IMR-90 (cell line): ENCODE results near the gene ZCWPW1. TPM values are rescaled to one million over a fixed set of nuclear protein-coding genes. Genes with fewer than 3 reads are reported as not detected.
"Not testable (repeated sequence)": the region's sequence is repeated elsewhere in the genome, so short reads cannot be mapped to it uniquely, and the experiment has no call there.

Experiments used
- ATAC-seq: fragments of 200-7000 bp; cut with Tn5 transposase; 2 replicates; pipeline ENCODE4 v1.9.1; 2020; ENCODE audit warnings: low read depth, mild to moderate bottlenecking, moderate library complexity
- BruUV-seq: library from RNA; stranded (reverse); fragments of 400-500 nt; replicated peaks from 2 replicates; lab custom pipeline; 2021; lab: Mats Ljungman, UMichigan
- CTCF ChIA-PET: fragments of 300-600 bp; formaldehyde crosslinking; extraction: SDS; loops from one replicate; lab custom pipeline; 2021; ENCODE audit warnings: antibody characterized with exemption; lab: Yijun Ruan, JAX
- POLR2A ChIA-PET: fragments of 300-600 bp; sonication (Branson Sonifier 250); formaldehyde crosslinking; loops from one replicate; lab custom pipeline; 2022; ENCODE audit warnings: antibody characterized with exemption; ENCODE audit not compliant: unreplicated experiment; lab: Charles Lee
- DNase-seq: peaks from one replicate; pipeline ENCODE4 v3.0.0; 2013
- H2AFZ ChIP-seq: replicated peaks from 2 replicates; pipeline ENCODE3; 2013; ENCODE audit warnings: low read length, mild to moderate bottlenecking; ENCODE audit not compliant: poor library complexity
- H2AK5ac ChIP-seq: 2 replicates; pipeline ENCODE4 v1.6.1; 2013; ENCODE audit warnings: low read depth, low read length, inconsistent platforms
- H2AK9ac ChIP-seq: replicated peaks from 2 replicates; pipeline ENCODE3; 2013; ENCODE audit warnings: mild to moderate bottlenecking, low read depth, low read length, moderate library complexity; ENCODE audit not compliant: poor library complexity
- H2BK120ac ChIP-seq: 2 replicates; pipeline ENCODE4 v1.6.1; 2013; ENCODE audit warnings: low read depth, low read length, inconsistent platforms
- H2BK15ac ChIP-seq: 3 replicates; pipeline ENCODE4 v1.6.1; 2013; ENCODE audit warnings: low read depth, low read length, inconsistent platforms
- H2BK20ac ChIP-seq: 2 replicates; pipeline ENCODE4 v1.6.1; 2013; ENCODE audit warnings: low read depth, mild to moderate bottlenecking, inconsistent platforms, low read length, moderate library complexity
- H2BK5ac ChIP-seq: 2 replicates; pipeline ENCODE4 v1.6.1; 2013; ENCODE audit warnings: mild to moderate bottlenecking, low read depth, low read length, inconsistent platforms; ENCODE audit not compliant: poor library complexity, severe bottlenecking
- H3K14ac ChIP-seq: replicated peaks from 2 replicates; pipeline ENCODE4 v1.6.1; 2013; ENCODE audit warnings: low read depth, low read length, inconsistent platforms
- H3K18ac ChIP-seq: 2 replicates; pipeline ENCODE4 v1.6.1; 2013; ENCODE audit warnings: low read depth, low read length, control low read depth
- H3K23ac ChIP-seq: 2 replicates; pipeline ENCODE4 v1.6.1; 2013; ENCODE audit warnings: low read depth, low read length, inconsistent platforms
- H3K27ac ChIP-seq: 2 replicates; pipeline ENCODE4 v1.5.1; 2013; ENCODE audit warnings: mild to moderate bottlenecking, control low read depth, low read length; ENCODE audit not compliant: insufficient read depth
- H3K27me3 ChIP-seq: 2 replicates; pipeline ENCODE4 v1.6.1; 2013; ENCODE audit warnings: low read length; ENCODE audit not compliant: control insufficient read depth, insufficient read depth
- H3K36me3 ChIP-seq: 2 replicates; pipeline ENCODE4 v1.6.1; 2013; ENCODE audit warnings: low read length, mixed read lengths; ENCODE audit not compliant: control insufficient read depth, insufficient read depth
- H3K4ac ChIP-seq: 2 replicates; pipeline ENCODE4 v1.6.1; 2013; ENCODE audit warnings: low read depth, low read length, inconsistent platforms
- H3K4me1 ChIP-seq: 2 replicates; pipeline ENCODE4 v1.6.1; 2013; ENCODE audit warnings: low read length, mixed read lengths; ENCODE audit not compliant: control insufficient read depth, insufficient read depth
- H3K4me2 ChIP-seq: 2 replicates; pipeline ENCODE4 v1.6.1; 2013; ENCODE audit warnings: low read depth, mild to moderate bottlenecking, control low read depth, low read length, moderate library complexity
- H3K4me3 ChIP-seq: 2 replicates; pipeline ENCODE4 v1.5.1; 2013; ENCODE audit warnings: low read depth, mild to moderate bottlenecking, control low read depth, low read length, moderate library complexity; ENCODE audit not compliant: insufficient read depth
- H3K56ac ChIP-seq: 2 replicates; pipeline ENCODE4 v1.6.1; 2013; ENCODE audit warnings: low read length, inconsistent platforms; ENCODE audit not compliant: insufficient read depth; ENCODE audit errors: extremely low read depth
- H3K79me1 ChIP-seq, 2 experiments: 2 replicates each; pipeline ENCODE4 v1.6.1; 2013; ENCODE audit warnings: low read length in 2 of 2, inconsistent platforms in 1 of 2, low read depth in 1 of 2
- H3K9ac ChIP-seq: 2 replicates; pipeline ENCODE4 v1.6.1; 2013; ENCODE audit warnings: low read depth, low read length, control low read depth
- H3K9me1 ChIP-seq: 2 replicates; pipeline ENCODE4 v1.6.1; 2013; ENCODE audit warnings: low read length, inconsistent platforms; ENCODE audit not compliant: insufficient read depth
- H3K9me3 ChIP-seq: 2 replicates; pipeline ENCODE4 v1.6.1; 2013; ENCODE audit warnings: low read length; ENCODE audit not compliant: control insufficient read depth, insufficient read depth
- H4K20me1 ChIP-seq: 2 replicates; pipeline ENCODE4 v1.6.1; 2013; ENCODE audit warnings: low read length, inconsistent platforms; ENCODE audit not compliant: insufficient read depth
- H4K5ac ChIP-seq: 2 replicates; pipeline ENCODE4 v1.6.1; 2013; ENCODE audit warnings: mild to moderate bottlenecking, low read depth, low read length, control low read depth
- H4K8ac ChIP-seq, 2 experiments: 2 replicates each; pipeline ENCODE4 v1.6.1; 2013; ENCODE audit warnings: low read depth in 2 of 2, low read length in 2 of 2, control low read depth in 1 of 2, inconsistent platforms in 1 of 2
- H4K91ac ChIP-seq: 2 replicates; pipeline ENCODE4 v1.6.1; 2013; ENCODE audit warnings: low read depth, low read length, inconsistent platforms; ENCODE audit not compliant: insufficient read depth
- FOS ChIP-seq: fragments of 150-350 bp; IDR thresholded peaks from 2 replicates; pipeline ENCODE4 v1.6.1; 2016; ENCODE audit warnings: low read depth, low read length
- RCOR1 ChIP-seq: IDR thresholded peaks from 2 replicates; pipeline ENCODE4 v1.6.1; 2012; ENCODE audit warnings: mild to moderate bottlenecking, low read length, improper control_type of control experiment; ENCODE audit not compliant: insufficient replicate concordance
- RFX5 ChIP-seq: IDR thresholded peaks from 2 replicates; pipeline ENCODE4 v1.8.0; 2012; ENCODE audit warnings: low read depth, mild to moderate bottlenecking, low read length, moderate library complexity
- whole genome bisulfite sequencing, 2 experiments: methylation state at CpG; one replicate each; pipeline versions ENCODE4 v1.1.5 to v1.1.7; 2013; ENCODE audit warnings: missing lambda C conversion rate in 2 of 2; ENCODE audit not compliant: insufficient read length in 1 of 2; ENCODE audit errors: extremely low coverage in 2 of 2; 5-methylcytosine and 5-hydroxymethylcytosine counted together
- dilution Hi-C: fragments of 300-500 bp; cut with HindIII; formaldehyde crosslinking; loops from one replicate; pipeline ENCODE4 v1.14.3; 2018; ENCODE audit warnings: low sequenced_read_pairs; ENCODE audit not compliant: unreplicated experiment
- in situ Hi-C: fragments of 300-500 bp; cut with MboI; formaldehyde crosslinking; loops from 3 replicates; pipeline ENCODE4 v1.14.3; 2019; ENCODE audit warnings: low sequenced_read_pairs, inconsistent platforms, mixed read lengths
- intact Hi-C: fragments of 100-400 bp; cut with micrococcal nuclease; formaldehyde crosslinking; loops from 2 replicates; pipeline ENCODE4 v1.10.0; 2022
- polyA plus RNA-seq, 3 experiments: library from polyadenylated mRNA; depleted of rRNA; stranded (reverse); fragments of >200 nt; gene quantifications; 2 replicates each; pipeline ENCODE4 v1.2.3, GENCODE V29; 2012; ENCODE audit warnings: low replicate concordance in 1 of 3
- total RNA-seq: library from RNA; depleted of rRNA; stranded (reverse); fragments of >200 nt; gene quantifications from 2 replicates; pipeline ENCODE4 v1.2.3, GENCODE V29; 2012

Gene ZCWPW1
- total and polyA plus RNA-seq, 2 of the 4 experiments (the other 2 are of a cell fraction), result 0.72 to 1.3 TPM

GRCh38 chr7:100374601-100375000 lies 53.9 kb downstream of the ZCWPW1 start:
- Histone ChIP-seq H3K18ac (no peak overlapping the region), H3K4me3 (no peak overlapping the region), H3K56ac (no peak overlapping the region), H2AFZ (no peak overlapping the region), H3K9ac (no peak overlapping the region), H2BK20ac (no peak overlapping the region), H4K91ac (no peak overlapping the region), H3K4me2 (no peak overlapping the region), H4K8ac (no peak overlapping the region), H3K4me1 (peaks cover 8% of the 10 kb centered on the region), H4K5ac (no peak overlapping the region), H4K20me1 (no peaks in the 10 kb centered on the region), H3K27me3 (no peaks in the 10 kb centered on the region), H3K23ac (no peak overlapping the region), H3K4ac (no peak overlapping the region), H3K79me1 (no peaks in the 10 kb centered on the region), H3K14ac (no peak overlapping the region), H3K9me1 (0 out of 2 replicates have a peak, but pooled peaks cover 3% of the 10 kb centered on the region), H3K27ac (no peak overlapping the region), H2BK5ac (no peak overlapping the region), H2BK120ac (no peak overlapping the region), H3K9me3 (no peaks in the 10 kb centered on the region), H2AK5ac (no peak overlapping the region), H2AK9ac (no peak overlapping the region), H3K36me3 (no peaks in the 10 kb centered on the region), H2BK15ac (no peak overlapping the region)
- TF ChIP-seq RFX5 (no peak), FOS (no peak), RCOR1 (no peak)
- no TSS peak for BruUV-seq
- ATAC-seq (no peak), DNase-seq (no peak)
- intact Hi-C loops (no loop called here), in situ Hi-C loops (no loop called here), dilution Hi-C loops (no loop called here)
- POLR2A ChIA-PET, result no interaction called here
- 91% methylated on average over 4 of the region's 5 CpGs; no CpG with 5 or more reads in 1 of the 2 experiments for WGBS, 2 experiments
- CTCF ChIA-PET, result no interaction called here

GRCh38 chr7:100373870-100374598 lies 54.5 kb downstream of the ZCWPW1 start:
- H2AK5ac ChIP-seq, CTCF ChIA-PET, H3K9ac ChIP-seq, H4K8ac ChIP-seq, H3K36me3 ChIP-seq, H2BK5ac ChIP-seq, H3K4me3 ChIP-seq, H3K27me3 ChIP-seq, H3K79me1 ChIP-seq, DNase-seq, H3K23ac ChIP-seq, H4K5ac ChIP-seq, intact Hi-C loops, H4K20me1 ChIP-seq, H2AK9ac ChIP-seq, H2BK120ac ChIP-seq, H3K9me3 ChIP-seq, ATAC-seq, H3K9me1 ChIP-seq, H3K18ac ChIP-seq, H3K27ac ChIP-seq, H2BK20ac ChIP-seq, dilution Hi-C loops, in situ Hi-C loops, H3K4me2 ChIP-seq, H2BK15ac ChIP-seq, POLR2A ChIA-PET, H3K4me1 ChIP-seq, H4K91ac ChIP-seq, H3K56ac ChIP-seq, H3K14ac ChIP-seq, BruUV-seq, H2AFZ ChIP-seq, H3K4ac ChIP-seq: not testable (repeated sequence)
- WGBS, 2 experiments, result 98% methylated on average over 5 of the region's 15 CpGs; no CpG with 5 or more reads in 1 of the 2 experiments
